ENCODE results near the gene FHAD1.

DNA sequence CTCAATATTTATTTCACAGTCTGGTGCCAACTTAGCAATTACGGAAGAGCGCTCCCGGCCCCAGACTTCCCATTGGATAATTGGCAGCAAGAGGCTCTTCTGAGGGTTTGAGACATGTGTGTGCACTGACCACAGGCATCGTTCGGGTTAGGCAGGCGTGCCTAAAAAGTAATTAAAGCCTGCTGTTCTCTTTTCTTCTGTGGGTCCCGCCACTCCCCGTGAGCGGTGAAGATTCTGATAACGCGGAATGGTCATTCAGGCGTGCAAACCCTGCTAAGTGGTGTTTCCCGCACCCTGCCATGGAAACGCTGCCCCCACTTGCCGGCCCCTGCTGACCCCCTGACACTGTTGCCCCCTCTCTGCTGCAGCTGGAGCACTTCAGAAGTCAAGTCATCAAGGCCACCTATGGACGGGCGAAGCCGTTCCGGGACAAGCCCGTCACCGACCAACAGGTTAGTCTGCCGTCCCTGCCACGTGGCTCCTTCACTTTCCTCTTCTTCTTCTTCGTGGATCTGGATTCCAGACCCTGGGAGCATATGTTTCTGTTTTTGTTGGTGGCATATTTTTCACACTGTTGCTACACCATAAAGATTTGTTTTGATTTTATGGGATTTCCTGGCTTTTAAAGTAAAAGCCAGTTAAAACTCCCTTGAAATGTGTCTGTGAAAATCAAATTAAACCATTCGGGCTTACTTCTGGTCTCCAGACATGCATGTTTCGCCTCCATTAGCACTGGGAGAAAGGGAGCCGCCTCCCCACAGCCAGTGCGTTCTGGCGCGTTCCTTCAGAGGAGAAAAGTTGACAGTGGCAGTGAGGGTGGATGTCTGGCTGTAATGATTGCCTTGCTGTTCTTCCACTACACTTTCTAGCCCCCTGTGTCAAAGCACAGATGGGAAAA is 79.9 kb downstream of the FHAD1 start:
- TF ChIP-seq SPI1 (IDR thresholded peaks at IDR 0.05; ENCODE audit: borderline replicate concordance, insufficient read depth, low read depth, low read length) (no peak), POLR2AphosphoS2 (IDR thresholded peaks at IDR 0.05; ENCODE audit: low read depth, low read length) (no peak)
